Middle frontal gyrus (tissue), 1 donor: ENCODE data around the gene VEGFA.

Experiments
- DNase-seq: peaks from one replicate; pipeline ENCODE4 v3.0.0-alpha.2; 2015; ENCODE audit warnings: low spot score; ENCODE audit errors: extremely low spot score

VEGFA gene

DNA sequence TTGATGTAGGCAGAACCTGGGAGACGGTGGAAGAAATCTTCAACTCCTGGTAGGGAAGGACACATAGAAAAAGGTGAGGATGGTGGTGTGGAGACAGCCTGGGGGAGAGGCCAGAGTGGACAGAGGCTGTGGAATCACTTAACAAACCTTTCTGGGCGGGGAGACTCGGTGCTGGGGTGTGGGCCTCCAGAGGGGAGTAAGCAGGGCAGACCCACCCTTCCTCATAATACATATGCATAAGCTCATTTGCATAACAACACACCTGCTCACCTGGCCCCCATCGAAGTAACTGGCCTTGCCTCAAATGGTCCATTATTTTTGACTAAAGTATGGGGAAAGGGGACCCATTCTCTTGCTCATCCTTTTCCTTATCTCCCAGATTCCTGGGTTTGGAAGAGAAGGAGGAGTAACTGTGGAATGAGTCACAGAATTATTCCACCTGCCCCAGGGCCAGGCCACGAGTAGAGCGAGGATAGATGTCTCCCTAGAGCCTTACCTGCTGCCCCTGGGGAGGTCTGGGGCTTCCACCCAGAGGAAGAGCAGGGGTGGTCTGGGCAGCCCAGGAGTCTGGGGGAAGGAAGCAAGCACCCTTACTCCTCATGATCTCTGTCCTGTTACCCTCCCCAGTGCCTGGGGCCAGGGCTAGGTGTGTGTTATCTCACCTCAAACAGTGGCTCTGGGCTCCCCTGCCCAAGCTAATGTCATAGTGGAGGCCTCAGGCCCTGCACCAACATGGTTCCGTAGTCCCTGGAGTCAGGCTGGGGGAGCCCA is 10.7 kb upstream of the VEGFA start:
- no peak for DNase-seq

DNA sequence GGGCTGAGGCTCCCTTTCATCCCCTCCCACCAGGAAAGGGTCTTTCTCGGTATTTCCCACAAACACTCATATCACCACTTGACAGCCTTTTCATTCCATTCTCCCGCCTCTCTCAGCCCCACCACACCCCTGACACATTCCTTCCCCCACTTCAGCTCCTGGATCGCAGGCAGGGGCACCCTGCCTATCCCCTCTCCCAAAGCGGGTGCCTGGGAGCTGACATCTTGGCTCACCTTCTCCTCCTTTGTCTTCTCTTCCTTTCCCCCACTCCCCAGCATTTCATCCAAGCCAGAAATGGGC is 10.2 kb upstream of the VEGFA start:
- DNase-seq = no peak

DNA sequence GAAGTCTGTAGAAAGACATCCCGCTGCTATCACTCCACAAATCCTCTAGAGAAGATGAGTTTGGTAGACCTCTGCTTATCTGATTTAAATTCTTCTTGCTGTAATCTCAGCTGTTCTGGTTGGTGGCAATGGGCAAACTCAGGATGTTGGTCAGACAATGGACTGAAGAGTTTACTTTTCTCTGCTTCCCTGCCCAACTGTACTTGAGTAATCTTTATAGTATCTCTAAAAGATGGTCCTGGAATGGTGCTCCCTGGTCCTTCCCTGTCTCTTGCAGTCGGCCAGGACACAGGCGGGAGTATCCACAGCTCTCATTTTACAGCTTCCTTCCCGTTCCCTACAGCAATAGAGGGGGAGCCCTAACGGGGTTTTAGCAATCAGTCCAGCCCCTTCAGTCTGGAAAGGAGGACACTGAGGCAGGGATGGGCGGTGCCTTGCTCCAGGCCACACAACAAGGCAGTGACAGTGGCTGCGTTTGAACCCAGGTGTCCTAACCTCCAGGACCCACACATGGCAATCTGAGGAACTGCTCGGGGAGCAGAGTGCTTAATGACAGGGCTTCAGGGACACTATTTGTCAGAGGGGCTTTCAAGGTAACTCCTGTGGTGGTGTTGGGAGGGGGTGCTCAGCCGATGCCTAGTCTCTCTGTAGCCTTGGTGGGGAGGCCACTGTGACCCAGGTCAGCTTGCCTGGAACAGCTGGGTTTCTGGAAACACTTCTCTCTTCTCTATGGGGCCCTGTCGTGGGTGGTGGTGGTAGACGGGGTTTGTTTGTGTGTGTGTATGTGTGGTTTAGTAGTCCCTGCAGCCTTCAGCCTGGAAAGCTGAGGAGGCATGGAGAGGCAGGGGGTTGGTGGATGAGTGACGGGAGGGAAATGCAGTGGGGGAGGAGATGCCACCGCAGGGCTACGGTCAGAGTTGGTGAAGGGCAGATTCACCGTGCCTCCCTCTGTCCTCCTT is 9.5 kb upstream of the VEGFA start:
- no peak for DNase-seq

DNA sequence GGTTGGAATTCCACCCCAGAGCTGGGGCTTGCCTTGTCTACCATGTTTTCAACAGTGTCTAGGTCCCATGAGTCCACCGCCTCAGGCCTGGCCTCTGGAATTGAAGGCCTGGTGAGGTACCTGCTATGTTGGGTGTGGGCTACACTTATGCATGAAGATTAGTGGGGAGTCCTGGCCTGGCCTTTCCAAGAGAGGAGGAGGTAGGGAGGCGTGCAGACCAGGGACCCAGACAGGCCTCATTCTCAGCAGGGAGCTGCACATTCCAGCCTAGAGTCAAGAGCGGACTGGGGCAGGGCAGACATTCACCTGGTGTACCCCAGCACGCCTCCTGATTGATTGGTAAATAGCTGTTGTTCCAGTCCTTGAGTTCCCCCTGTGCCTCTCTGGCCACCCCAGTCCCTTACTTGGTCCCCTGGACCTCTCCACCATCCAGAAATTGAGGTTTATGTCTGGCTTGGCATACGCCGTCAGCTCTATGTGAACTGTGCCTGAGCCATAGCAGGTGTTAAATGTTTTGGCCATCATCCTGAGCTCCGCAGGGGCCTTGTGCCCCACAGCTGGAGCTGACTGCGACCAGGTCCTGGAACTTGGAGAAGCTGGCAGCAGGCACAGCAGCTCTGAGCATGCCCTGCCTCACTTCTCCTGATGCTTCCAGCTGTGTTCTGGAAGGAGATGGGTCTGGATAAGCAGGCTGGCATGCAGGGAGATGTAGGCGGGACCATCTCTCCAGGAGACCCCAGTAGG is 8.2 kb upstream of the VEGFA start:
- DNase-seq = no peak

DNA sequence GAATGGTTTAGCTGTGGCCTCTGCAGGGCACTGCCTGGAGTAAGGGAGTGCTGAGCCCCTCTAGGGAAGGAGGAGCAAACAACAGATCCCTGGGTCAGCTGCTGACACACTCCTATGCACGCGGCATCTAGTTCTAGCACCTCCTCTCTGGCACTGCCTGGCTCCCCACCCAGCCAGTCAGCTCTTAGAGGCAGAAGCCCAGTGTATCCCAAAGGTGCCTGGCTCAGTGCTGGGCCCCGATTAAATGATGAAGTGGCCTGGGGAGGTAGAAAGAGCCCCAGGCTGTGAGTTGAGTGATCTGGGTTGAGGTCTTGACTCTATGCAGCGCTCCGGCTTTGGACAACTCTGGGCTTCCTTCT is 7.6 kb upstream of the VEGFA start:
- no peak for DNase-seq

DNA sequence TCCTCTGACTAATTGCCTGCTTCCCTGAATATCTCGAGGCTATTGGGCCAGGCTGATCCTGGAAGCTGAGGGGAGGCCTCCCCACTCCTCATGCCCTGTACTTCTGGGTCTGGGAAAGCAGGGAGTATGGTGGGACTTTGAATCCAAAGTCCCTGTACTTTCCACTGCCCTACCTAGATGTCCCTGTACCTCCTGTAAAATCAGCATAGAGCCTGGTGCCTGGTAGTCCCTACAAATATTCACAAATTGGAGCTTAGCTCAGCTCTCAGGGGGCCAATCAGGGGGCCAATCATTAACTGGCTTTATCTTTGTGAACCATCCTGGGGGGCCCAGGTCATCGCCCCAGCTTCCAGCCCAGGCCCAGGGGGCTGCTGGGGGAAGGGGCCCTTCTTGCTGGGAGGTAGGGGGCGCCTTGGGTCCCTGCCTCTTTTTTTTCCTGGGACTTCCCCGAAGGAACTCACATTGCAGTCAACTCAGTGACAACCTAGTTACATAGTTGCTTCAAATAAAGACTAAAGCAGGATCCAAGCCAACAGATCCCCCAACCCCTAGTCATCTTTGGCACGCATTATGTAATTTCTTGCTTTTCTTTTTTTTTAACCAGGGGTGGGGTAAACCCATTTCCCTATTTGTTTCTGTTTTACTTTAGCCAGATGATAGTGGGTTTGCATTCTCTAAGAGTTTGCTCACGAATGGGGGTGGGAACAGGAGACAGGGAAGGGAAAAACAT is 6.9 kb upstream of the VEGFA start:
- DNase-seq = no peak

DNA sequence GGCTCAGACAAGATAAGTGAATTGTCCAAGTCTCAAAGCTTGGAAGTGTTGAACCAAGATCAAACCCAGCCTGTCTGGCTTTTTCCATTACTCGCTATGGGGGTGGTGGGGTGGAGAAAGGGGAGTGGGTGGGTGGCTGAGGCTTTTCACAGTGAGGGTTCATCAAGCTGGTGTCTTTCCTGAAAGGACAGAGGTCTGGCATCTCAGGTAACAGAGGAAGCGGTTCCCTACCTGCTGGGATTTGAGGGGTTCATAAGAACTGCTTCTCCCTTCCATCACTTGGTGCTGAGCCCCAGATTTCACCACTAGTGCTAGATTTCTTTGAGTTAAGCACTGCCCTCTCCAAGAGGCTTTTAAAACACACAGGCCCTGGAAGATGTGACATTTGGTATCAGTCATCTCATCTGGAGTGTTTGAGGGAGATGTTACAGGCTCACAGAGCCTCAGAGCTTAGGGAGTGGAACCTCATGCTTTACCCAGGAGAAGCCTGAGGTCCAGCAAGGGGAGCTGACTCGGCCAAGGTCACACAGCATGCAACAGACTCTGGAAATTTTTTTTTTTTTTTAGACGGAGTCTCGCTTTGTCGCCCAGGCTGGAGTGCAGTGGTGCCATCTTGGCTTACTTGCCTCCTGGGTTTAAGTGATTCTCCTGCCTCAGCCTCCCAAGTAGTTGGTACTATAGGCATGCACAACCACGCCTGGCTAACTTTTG is 6.0 kb upstream of the VEGFA start:
- DNase-seq = no peak

DNA sequence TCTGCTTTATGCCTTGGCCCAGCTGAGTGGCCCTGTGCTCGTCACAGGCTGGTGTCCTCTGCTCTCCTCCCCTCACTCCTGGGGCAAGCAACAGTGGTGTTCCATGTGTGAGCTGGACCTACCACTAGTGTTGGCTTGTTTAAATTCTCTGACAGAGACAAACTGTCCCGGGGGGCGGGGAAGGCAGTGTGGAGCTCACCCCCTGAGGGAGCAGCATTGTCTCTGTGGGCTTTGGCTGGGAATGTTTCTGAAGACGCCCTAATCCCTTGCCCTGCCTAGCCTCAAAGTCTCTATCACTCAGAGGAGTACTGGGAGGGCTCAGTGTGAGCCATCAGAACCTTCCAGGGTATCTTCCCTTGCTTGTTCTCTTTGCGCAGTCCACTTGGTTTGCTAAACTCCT is 5.2 kb upstream of the VEGFA start:
- no peak for DNase-seq

DNA sequence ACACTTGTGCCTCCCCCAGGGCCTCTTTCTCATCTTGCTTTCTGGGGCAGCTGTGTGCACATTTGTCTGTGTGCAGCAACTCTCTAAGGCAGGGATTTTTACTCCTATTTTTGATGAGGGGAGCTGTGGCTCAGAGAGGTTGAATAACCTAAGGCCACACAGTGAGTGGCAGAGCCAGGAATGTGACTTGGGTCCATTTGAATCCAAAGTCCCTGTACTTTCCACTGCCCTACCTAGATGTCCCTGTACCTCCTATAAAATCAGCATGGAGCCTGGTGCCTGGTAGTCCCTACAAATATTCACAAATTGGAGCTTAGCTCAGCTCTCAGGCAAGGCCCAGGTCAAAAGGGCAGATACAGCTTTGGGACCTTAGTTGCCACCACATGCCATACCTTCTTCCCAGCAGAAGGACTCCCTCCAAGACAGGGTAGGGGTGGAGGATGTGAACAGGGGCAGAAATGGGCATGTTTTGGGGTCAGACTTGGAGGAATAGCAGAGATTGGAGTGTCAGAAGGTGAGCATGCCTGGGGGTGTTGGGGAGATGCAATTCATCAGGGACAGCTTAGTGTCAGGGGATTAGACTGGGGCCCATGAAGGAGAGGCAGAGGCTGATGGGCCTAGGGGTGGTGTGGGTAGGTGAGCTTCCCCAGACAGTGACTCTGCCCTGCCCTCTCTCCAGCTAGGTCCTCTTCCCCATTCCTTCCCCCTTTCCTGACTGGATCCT is 4.1 kb upstream of the VEGFA start:
- no peak for DNase-seq

DNA sequence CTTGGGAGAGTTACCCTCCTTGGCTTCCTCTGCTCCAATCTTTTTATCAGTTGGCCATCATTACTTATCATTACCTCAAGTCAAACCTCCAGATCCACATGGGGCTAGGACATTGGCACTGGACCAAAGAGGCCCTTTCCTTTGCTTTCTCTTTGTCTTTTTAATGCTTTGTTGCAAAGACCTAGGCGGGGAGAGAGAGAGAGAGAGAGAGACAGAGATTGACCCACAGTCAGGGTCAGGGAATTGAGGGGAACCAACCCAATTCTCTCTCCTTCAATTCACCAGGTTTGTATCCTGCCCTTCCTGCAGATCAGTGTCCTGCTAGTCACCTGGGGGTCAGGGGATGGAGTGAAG is 3.5 kb upstream of the VEGFA start:
- DNase-seq = no peak

DNA sequence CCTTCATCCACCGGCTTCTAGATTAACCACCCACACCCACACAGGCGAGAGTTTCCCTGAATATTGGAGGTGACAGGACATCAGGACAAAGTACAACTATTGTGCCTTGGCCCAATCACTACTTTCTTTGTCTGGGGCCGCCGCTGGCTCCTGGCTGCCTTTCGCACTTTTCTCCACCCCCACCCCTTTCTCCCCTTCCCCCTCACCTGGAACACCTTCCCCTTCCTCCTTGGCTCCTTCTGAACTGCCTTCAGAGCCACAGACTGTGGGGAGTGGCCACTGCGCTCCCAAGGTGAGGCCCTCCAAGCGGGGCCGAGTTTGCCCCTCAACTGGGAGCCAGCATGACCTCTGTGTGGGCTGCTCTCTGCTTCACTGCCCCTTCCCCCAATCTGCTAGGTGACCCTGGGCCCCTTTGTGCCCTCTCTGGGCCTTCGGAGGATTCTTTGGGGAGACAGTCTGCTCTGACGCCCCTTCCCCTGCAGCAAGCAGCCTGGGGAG is 3.0 kb upstream of the VEGFA start:
- DNase-seq = no peak

DNA sequence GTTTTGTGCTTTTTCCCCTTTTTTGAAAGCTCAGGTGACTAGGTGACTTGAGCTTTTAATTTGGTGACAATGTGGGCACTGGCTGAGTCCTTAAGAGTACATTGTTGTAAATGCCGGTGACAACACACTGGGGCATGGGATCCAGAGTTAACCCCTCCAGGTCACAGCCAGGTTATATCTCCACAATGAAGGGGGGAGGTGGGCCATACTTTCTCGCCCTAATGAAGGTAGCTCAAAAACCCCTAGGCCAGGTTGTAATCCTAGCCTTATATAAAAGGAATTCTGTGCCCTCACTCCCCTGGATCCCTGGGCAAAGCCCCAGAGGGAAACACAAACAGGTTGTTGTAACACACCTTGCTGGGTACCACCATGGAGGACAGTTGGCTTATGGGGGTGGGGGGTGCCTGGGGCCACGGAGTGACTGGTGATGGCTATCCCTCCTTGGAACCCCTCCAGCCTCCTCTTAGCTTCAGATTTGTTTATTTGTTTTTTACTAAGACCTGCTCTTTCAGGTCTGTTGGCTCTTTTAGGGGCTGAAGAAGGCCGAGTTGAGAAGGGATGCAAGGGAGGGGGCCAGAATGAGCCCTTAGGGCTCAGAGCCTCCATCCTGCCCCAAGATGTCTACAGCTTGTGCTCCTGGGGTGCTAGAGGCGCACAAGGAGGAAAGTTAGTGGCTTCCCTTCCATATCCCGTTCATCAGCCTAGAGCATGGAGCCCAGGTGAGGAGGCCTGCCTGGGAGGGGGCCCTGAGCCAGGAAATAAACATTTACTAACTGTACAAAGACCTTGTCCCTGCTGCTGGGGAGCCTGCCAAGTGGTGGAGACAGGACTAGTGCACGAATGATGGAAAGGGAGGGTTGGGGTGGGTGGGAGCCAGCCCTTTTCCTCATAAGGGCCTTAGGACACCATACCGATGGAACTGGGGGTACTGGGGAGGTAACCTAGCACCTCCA is 2.2 kb upstream of the VEGFA start:
- DNase-seq = no peak

DNA sequence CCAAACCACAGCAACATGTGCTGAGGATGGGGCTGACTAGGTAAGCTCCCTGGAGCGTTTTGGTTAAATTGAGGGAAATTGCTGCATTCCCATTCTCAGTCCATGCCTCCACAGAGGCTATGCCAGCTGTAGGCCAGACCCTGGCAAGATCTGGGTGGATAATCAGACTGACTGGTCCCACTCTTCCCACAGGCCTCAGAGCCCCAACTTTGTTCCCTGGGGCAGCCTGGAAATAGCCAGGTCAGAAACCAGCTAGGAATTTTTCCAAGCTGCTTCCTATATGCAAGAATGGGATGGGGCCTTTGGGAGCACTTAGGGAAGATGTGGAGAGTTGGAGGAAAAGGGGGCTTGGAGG is 1.5 kb upstream of the VEGFA start:
- no peak for DNase-seq

DNA sequence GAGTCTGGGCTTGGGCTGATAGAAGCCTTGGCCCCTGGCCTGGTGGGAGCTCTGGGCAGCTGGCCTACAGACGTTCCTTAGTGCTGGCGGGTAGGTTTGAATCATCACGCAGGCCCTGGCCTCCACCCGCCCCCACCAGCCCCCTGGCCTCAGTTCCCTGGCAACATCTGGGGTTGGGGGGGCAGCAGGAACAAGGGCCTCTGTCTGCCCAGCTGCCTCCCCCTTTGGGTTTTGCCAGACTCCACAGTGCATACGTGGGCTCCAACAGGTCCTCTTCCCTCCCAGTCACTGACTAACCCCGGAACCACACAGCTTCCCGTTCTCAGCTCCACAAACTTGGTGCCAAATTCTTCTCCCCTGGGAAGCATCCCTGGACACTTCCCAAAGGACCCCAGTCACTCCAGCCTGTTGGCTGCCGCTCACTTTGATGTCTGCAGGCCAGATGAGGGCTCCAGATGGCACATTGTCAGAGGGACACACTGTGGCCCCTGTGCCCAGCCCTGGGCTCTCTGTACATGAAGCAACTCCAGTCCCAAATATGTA is 957 bp upstream of the VEGFA start:
- DNase-seq = no peak

DNA sequence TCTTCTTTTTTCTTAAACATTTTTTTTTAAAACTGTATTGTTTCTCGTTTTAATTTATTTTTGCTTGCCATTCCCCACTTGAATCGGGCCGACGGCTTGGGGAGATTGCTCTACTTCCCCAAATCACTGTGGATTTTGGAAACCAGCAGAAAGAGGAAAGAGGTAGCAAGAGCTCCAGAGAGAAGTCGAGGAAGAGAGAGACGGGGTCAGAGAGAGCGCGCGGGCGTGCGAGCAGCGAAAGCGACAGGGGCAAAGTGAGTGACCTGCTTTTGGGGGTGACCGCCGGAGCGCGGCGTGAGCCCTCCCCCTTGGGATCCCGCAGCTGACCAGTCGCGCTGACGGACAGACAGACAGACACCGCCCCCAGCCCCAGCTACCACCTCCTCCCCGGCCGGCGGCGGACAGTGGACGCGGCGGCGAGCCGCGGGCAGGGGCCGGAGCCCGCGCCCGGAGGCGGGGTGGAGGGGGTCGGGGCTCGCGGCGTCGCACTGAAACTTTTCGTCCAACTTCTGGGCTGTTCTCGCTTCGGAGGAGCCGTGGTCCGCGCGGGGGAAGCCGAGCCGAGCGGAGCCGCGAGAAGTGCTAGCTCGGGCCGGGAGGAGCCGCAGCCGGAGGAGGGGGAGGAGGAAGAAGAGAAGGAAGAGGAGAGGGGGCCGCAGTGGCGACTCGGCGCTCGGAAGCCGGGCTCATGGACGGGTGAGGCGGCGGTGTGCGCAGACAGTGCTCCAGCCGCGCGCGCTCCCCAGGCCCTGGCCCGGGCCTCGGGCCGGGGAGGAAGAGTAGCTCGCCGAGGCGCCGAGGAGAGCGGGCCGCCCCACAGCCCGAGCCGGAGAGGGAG is 580 bp downstream of the VEGFA start:
- DNase-seq = no peak

DNA sequence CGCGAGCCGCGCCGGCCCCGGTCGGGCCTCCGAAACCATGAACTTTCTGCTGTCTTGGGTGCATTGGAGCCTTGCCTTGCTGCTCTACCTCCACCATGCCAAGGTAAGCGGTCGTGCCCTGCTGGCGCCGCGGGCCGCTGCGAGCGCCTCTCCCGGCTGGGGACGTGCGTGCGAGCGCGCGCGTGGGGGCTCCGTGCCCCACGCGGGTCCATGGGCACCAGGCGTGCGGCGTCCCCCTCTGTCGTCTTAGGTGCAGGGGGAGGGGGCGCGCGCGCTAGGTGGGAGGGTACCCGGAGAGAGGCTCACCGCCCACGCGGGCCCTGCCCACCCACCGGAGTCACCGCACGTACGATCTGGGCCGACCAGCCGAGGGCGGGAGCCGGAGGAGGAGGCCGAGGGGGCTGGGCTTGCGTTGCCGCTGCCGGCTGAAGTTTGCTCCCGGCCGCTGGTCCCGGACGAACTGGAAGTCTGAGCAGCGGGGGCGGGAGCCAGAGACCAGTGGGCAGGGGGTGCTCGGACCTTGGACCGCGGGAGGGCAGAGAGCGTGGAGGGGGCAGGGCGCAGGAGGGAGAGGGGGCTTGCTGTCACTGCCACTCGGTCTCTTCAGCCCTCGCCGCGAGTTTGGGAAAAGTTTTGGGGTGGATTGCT is 1.3 kb downstream of the VEGFA start:
- DNase-seq = no peak
